A673 (cell line): ENCODE results near the gene RABGAP1L. TPM values are rescaled to one million over a fixed set of nuclear protein-coding genes. Genes with fewer than 3 reads are reported as not detected.

Experiments
- BruUV-seq: library from RNA; stranded (reverse); fragments of 400-500 nt; replicated peaks from 2 replicates; lab custom pipeline; 2021; lab: Mats Ljungman, UMichigan
- CTCF ChIA-PET: fragments of 300-600 bp; sonication (Branson Sonifier 250); formaldehyde crosslinking; loops from one replicate; lab custom pipeline; 2022; ENCODE audit warnings: antibody characterized with exemption; lab: Charles Lee
- POLR2A ChIA-PET: fragments of 300-600 bp; sonication (Branson Sonifier 250); formaldehyde crosslinking; loops from one replicate; lab custom pipeline; 2022; ENCODE audit warnings: antibody characterized with exemption; ENCODE audit not compliant: low non-redundant PET; lab: Charles Lee
- DNase-seq: peaks from one replicate; pipeline ENCODE4 v3.0.0-alpha.2; 2015; ENCODE audit warnings: low spot score
- H3K27ac ChIP-seq: fragments of 200-600 bp; sonication (generic); 2 replicates; pipeline ENCODE4 v1.5.1; 2016; ENCODE audit warnings: mixed run types, low read depth, mild to moderate bottlenecking, mixed read lengths, antibody characterized with exemption, low read length; ENCODE audit not compliant: poor library complexity, severe bottlenecking
- H3K27me3 ChIP-seq: fragments of 200-600 bp; sonication (generic); replicated peaks from 2 replicates; pipeline ENCODE4 v1.6.1; 2017; ENCODE audit warnings: mixed run types, low read depth, mild to moderate bottlenecking, mixed read lengths, antibody characterized with exemption, low read length; ENCODE audit not compliant: insufficient read depth, poor library complexity
- H3K36me3 ChIP-seq: fragments of 200-600 bp; sonication (generic); 2 replicates; pipeline ENCODE4 v1.6.1; 2016; ENCODE audit warnings: mixed run types, mild to moderate bottlenecking, mixed read lengths, antibody characterized with exemption, low read length; ENCODE audit not compliant: insufficient read depth, poor library complexity, severe bottlenecking
- H3K4me1 ChIP-seq: fragments of 200-600 bp; sonication (generic); 2 replicates; pipeline ENCODE4 v1.6.1; 2017; ENCODE audit warnings: mixed run types, mild to moderate bottlenecking, mixed read lengths, antibody characterized with exemption, low read length; ENCODE audit not compliant: insufficient read depth, poor library complexity, severe bottlenecking
- H3K4me3 ChIP-seq: fragments of 200-600 bp; sonication (generic); 2 replicates; pipeline ENCODE4 v1.5.1; 2016; ENCODE audit warnings: low read depth, mixed run types, mild to moderate bottlenecking, mixed read lengths, low read length; ENCODE audit not compliant: poor library complexity, severe bottlenecking
- H3K9me3 ChIP-seq: fragments of 200-600 bp; sonication (generic); 2 replicates; pipeline ENCODE4 v1.6.1; 2016; ENCODE audit warnings: mixed run types, low read depth, mild to moderate bottlenecking, mixed read lengths, antibody characterized with exemption, low read length; ENCODE audit not compliant: poor library complexity, severe bottlenecking
- EZH2 ChIP-seq: fragments of 200-600 bp; sonication (generic); IDR thresholded peaks from 2 replicates; pipeline ENCODE4 v1.6.1; 2017; ENCODE audit warnings: borderline replicate concordance, low read depth, mild to moderate bottlenecking, mixed read lengths, antibody characterized with exemption, low read length; ENCODE audit not compliant: poor library complexity, severe bottlenecking
- intact Hi-C: fragments of 100-400 bp; cut with micrococcal nuclease; formaldehyde crosslinking; loops from one replicate; pipeline ENCODE4 v1.10.0; 2022; ENCODE audit not compliant: unreplicated experiment
- total RNA-seq: library from RNA; stranded (reverse); gene quantifications from 2 replicates; pipeline ENCODE4 v1.2.3, GENCODE V29; 2021
- TF ChIP-seq, protein P1 (sequence below): fragments of 300-800, 200-600 bp; sonication (generic); conservative IDR thresholded peaks from 2 replicates; pipeline ENCODE4 v1.5.1; 2017; ENCODE audit warnings: low read depth, mild to moderate bottlenecking, antibody characterized with exemption, low read length, moderate library complexity, mixed read lengths

The RABGAP1L gene
- total RNA-seq, 1 experiment from 2014 or later: 19.3 TPM

GRCh38 chr1:174198202-174198601 lies 38.9 kb downstream of the RABGAP1L start:
- Histone ChIP-seq H3K27ac (no peak overlapping the region), H3K4me1 (peaks cover 7% of the 10 kb centered on the region), H3K9me3 (peaks cover 4% of the 10 kb centered on the region), H3K4me3 (no peak overlapping the region), H3K36me3 (no peaks in the 10 kb centered on the region), H3K27me3 (no peaks in the 10 kb centered on the region)
- BruUV-seq: no TSS peak
- DNase-seq: no peak
- intact Hi-C loops: no loop called here
- ChIA-PET POLR2A (no interaction called here), CTCF (interaction anchor here (0.6 kb wide), 1 partner anchor 341 kb away, joined by 3 read pairs; no protein-coding TSS in a partner anchor)
- TF ChIP-seq, protein P1, sequence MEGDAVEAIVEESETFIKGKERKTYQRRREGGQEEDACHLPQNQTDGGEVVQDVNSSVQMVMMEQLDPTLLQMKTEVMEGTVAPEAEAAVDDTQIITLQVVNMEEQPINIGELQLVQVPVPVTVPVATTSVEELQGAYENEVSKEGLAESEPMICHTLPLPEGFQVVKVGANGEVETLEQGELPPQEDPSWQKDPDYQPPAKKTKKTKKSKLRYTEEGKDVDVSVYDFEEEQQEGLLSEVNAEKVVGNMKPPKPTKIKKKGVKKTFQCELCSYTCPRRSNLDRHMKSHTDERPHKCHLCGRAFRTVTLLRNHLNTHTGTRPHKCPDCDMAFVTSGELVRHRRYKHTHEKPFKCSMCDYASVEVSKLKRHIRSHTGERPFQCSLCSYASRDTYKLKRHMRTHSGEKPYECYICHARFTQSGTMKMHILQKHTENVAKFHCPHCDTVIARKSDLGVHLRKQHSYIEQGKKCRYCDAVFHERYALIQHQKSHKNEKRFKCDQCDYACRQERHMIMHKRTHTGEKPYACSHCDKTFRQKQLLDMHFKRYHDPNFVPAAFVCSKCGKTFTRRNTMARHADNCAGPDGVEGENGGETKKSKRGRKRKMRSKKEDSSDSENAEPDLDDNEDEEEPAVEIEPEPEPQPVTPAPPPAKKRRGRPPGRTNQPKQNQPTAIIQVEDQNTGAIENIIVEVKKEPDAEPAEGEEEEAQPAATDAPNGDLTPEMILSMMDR: no peak
- TF ChIP-seq EZH2: no peak

GRCh38 chr1:174200746-174201145 lies 41.4 kb downstream of the RABGAP1L start:
- no TSS peak for BruUV-seq
- TF ChIP-seq EZH2: no peak
- TF ChIP-seq, protein P1: no peak
- Histone ChIP-seq H3K4me1 (peaks cover 7% of the 10 kb centered on the region), H3K27ac (no peak overlapping the region), H3K36me3 (no peaks in the 10 kb centered on the region), H3K27me3 (no peaks in the 10 kb centered on the region), H3K4me3 (no peak overlapping the region), H3K9me3 (peaks cover 9% of the 10 kb centered on the region)
- no peak for DNase-seq
- intact Hi-C loops: no loop called here
- POLR2A ChIA-PET: no interaction called here
- CTCF ChIA-PET: no interaction called here

GRCh38 chr1:174204697-174205308 lies 45.5 kb downstream of the RABGAP1L start:
- H3K27ac ChIP-seq: no peak overlapping the region
- H3K4me1 ChIP-seq: no peaks in the 10 kb centered on the region
- DNase-seq: no peak
- H3K4me3 ChIP-seq: no peak overlapping the region
- intact Hi-C loops: no loop called here
- CTCF ChIA-PET: no interaction called here
- POLR2A ChIA-PET: no interaction called here
- peaks cover 9% of the 10 kb centered on the region for H3K9me3 ChIP-seq
- TF ChIP-seq, protein P1: no peak
- no peak for TF ChIP-seq EZH2
- no TSS peak for BruUV-seq
- no peaks in the 10 kb centered on the region for H3K27me3 ChIP-seq
- H3K36me3 ChIP-seq: no peaks in the 10 kb centered on the region
